NCI-H187 (cell line): ENCODE results near the gene UST.
"Not testable (repeated sequence)": the region's sequence is repeated elsewhere in the genome, so short reads cannot be mapped to it uniquely, and the experiment has no call there.

Experiments
- DNase-seq, 2 experiments: peaks; one replicate each; lab custom pipeline; 2025; lab: John Stamatoyannopoulos, UW

Gene UST

GRCh38 chr6:148765898-148766808 is 19.3 kb downstream of the UST start:
- DNase-seq = no peak

GRCh38 chr6:148768646-148769270 is 21.9 kb downstream of the UST start:
- DNase-seq = no peak

GRCh38 chr6:148769304-148769968 is 22.6 kb downstream of the UST start:
- no peak for DNase-seq

GRCh38 chr6:148770408-148771211 is 23.8 kb downstream of the UST start:
- no peak for DNase-seq

GRCh38 chr6:148771212-148771601 is 24.4 kb downstream of the UST start:
- peak in 1 of 2 experiments; percentile 7 for DNase-seq

GRCh38 chr6:148771896-148772554 is 25.2 kb downstream of the UST start:
- DNase-seq = no peak

- no peak for DNase-seq
Observed at GRCh38 chr6:148775161-148775560, 28.3 kb downstream of the UST start.

GRCh38 chr6:148776321-148777308 is 29.8 kb downstream of the UST start:
- DNase-seq = no peak

- no peak for DNase-seq
Observed at GRCh38 chr6:148779142-148779562, 32.3 kb downstream of the UST start.

GRCh38 chr6:148780423-148780822 is 33.6 kb downstream of the UST start:
- DNase-seq = not testable (repeated sequence)

- DNase-seq = no peak
Observed at GRCh38 chr6:148780918-148781436, 34.1 kb downstream of the UST start.

- DNase-seq = no peak
Observed at GRCh38 chr6:148789948-148790347, 43.1 kb downstream of the UST start.

- no peak for DNase-seq
Observed at GRCh38 chr6:148790404-148790803, 43.6 kb downstream of the UST start.

- no peak for DNase-seq
Observed at GRCh38 chr6:148790817-148791216, 44.0 kb downstream of the UST start.

- DNase-seq = no peak
Observed at GRCh38 chr6:148791372-148791771, 44.5 kb downstream of the UST start.

- no peak for DNase-seq
Observed at GRCh38 chr6:148793721-148794120, 46.9 kb downstream of the UST start.

GRCh38 chr6:148794797-148795196 is 48.0 kb downstream of the UST start:
- no peak for DNase-seq

GRCh38 chr6:148795563-148795962 is 48.7 kb downstream of the UST start:
- DNase-seq = no peak

GRCh38 chr6:148799647-148800046 is 52.8 kb downstream of the UST start:
- no peak for DNase-seq

GRCh38 chr6:148800536-148800935 is 53.7 kb downstream of the UST start:
- no peak for DNase-seq
